Erythroblast (primary cell): ENCODE data around the gene PDE7B.

Experiments
- GATA1 ChIP-seq: IDR thresholded peaks from 2 replicates; pipeline ENCODE4 v1.6.1; 2011; ENCODE audit warnings: low read depth, mild to moderate bottlenecking, control low read depth, low read length, moderate library complexity
- POLR2A ChIP-seq: IDR thresholded peaks from 2 replicates; pipeline ENCODE4 v1.6.1; 2011; ENCODE audit warnings: mild to moderate bottlenecking, low read length

GRCh38 chr6:135939208-135939591, 87.7 kb downstream of the PDE7B start:
- TF ChIP-seq POLR2A (no peak), GATA1 (no peak)
